Ureter (tissue), 1 donor: ENCODE data around the gene KY. TPM values are rescaled to one million over a fixed set of nuclear protein-coding genes. Genes with fewer than 3 reads are reported as not detected.

Source experiments
- total RNA-seq: library from RNA; stranded (reverse); gene quantifications from one replicate; pipeline ENCODE4 v1.2.4, GENCODE V29; 2023
- donor health status: DM: yes; HTN: yes; CAD: no.

The KY gene
- total RNA-seq, 1 donor from 2014 or later: 2.0 TPM

Other genes starting within 250 kb of the KY start
- gene ANAPC13, start 165.0 kb downstream of the KY start, total RNA-seq: 50.9 TPM
- 37.6 TPM for gene CEP63, start 165.0 kb downstream of the KY start, total RNA-seq
- 3.1 TPM for gene EPHB1, start 144.2 kb upstream of the KY start, total RNA-seq